Measurements from ENCODE around the gene OTULIN.

OTULIN gene

GRCh38 chr5:14741801-14742440, 77.4 kb downstream of the OTULIN start:
- DNase-seq (ENCODE audit: low read depth) = no peak

GRCh38 chr5:14742498-14742897, 78.0 kb downstream of the OTULIN start:
- DNase-seq (ENCODE audit: low read depth) = no peak

GRCh38 chr5:14743601-14744295, 79.2 kb downstream of the OTULIN start:
- DNase-seq (ENCODE audit: low read depth) = no peak

GRCh38 chr5:14744296-14745187, 80.0 kb downstream of the OTULIN start:
- DNase-seq (ENCODE audit: low read depth) = no peak

GRCh38 chr5:14745188-14745563, 80.7 kb downstream of the OTULIN start:
- no peak for DNase-seq (ENCODE audit: low read depth)

GRCh38 chr5:14745753-14746152, 81.2 kb downstream of the OTULIN start:
- DNase-seq (ENCODE audit: low read depth) = no peak

GRCh38 chr5:14748180-14748900, 83.8 kb downstream of the OTULIN start:
- no peak for DNase-seq (ENCODE audit: low read depth)
